Ectodermal cell (in vitro differentiated cells): ENCODE data around the gene TPR.

Experiments used
- H3K27ac ChIP-seq: 2 replicates; pipeline ENCODE4 v1.7.0; 2013; ENCODE audit warnings: mild to moderate bottlenecking, low read depth, low read length; ENCODE audit not compliant: insufficient read depth, poor library complexity, severe bottlenecking
- H3K27me3 ChIP-seq: 2 replicates; pipeline ENCODE4 v1.7.0; 2013; ENCODE audit warnings: mild to moderate bottlenecking, low read length; ENCODE audit not compliant: insufficient read depth, control insufficient read depth, poor library complexity, severe bottlenecking
- H3K36me3 ChIP-seq: one replicate; pipeline ENCODE4 v1.7.0; 2013; ENCODE audit warnings: low read length; ENCODE audit not compliant: control insufficient read depth, insufficient read depth
- H3K4me1 ChIP-seq: one replicate; pipeline ENCODE4 v1.7.0; 2013; ENCODE audit warnings: low read length; ENCODE audit not compliant: control insufficient read depth, insufficient read depth
- H3K4me3 ChIP-seq: 2 replicates; pipeline ENCODE4 v1.7.0; 2013; ENCODE audit warnings: low read depth, low read length, control low read depth; ENCODE audit not compliant: insufficient read depth
- H3K9me3 ChIP-seq: 2 replicates; pipeline ENCODE4 v1.7.0; 2013; ENCODE audit warnings: mild to moderate bottlenecking, low read length, moderate library complexity; ENCODE audit not compliant: control insufficient read depth
- WGBS, 2 experiments: methylation state at CpG; one replicate each; pipeline ENCODE4 v1.1.7; 2013; ENCODE audit warnings: missing lambda C conversion rate in 2 of 2; 5-methylcytosine and 5-hydroxymethylcytosine counted together

Gene TPR

DNA sequence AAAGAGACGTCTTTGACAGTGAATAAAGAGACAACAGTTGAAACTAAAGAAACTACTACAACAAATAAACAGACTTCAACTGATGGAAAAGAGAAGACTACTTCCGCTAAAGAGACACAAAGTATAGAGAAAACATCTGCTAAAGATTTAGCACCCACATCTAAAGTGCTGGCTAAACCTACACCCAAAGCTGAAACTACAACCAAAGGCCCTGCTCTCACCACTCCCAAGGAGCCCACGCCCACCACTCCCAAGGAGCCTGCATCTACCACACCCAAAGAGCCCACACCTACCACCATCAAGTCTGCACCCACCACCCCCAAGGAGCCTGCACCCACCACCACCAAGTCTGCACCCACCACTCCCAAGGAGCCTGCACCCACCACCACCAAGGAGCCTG, 68.5 kb downstream of the TPR start:
- Histone ChIP-seq H3K27me3 (no peaks in the 10 kb centered on the region), H3K9me3 (no peaks in the 10 kb centered on the region), H3K4me1 (no peaks in the 10 kb centered on the region), H3K4me3 (no peak overlapping the region), H3K27ac (no peak overlapping the region), H3K36me3 (peaks cover 4% of the 10 kb centered on the region)
- WGBS, 2 experiments: 92 to 93% methylated on average over 3 of the region's 3 CpGs

DNA sequence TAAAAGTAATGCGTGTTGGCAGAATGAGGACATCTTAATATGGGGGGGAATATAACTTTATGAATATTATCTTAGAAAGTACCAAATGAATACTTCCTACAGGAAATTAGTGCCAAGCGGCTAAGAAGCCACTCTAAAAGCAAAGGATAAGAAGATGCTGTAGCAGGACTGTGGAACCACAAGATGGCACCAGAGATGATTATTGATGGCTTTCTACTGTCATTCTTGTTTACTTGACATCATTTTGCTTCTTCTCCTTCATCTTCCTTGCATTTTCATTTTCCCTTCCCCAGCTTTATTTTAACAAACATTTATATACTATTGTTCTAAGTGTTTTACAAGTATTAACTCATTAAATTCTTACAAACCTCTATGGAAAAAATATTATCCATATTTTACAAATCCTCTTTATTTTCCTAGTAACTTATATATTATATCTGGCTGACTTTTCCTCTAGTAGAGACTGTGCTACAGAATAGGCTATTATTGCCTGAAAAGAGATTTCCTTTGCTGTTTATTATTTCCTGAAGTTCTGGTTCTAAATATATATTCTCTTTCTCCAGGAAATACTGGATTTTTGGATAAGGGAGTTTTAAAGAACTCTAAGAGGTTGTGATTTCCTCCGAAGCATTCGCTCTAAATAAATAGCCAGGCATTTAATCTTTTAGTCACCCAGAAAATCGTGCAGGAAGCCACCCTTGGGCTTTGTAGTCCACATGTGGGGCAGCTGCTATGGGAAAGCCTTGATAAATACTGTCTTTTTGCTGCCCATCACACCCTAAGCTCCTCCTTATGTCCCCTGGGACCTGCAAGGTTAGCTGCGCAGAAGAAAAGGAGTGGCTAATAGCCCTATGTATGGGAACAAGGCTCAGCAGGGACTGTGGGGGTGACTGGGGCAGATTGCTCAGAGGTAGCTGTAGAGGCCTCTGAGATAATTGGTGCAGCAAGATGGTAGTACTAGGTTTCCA, 69.8 kb downstream of the TPR start:
- 62 to 75% methylated on average over 5 to 6 of the region's 6 CpGs for WGBS, 2 experiments

DNA sequence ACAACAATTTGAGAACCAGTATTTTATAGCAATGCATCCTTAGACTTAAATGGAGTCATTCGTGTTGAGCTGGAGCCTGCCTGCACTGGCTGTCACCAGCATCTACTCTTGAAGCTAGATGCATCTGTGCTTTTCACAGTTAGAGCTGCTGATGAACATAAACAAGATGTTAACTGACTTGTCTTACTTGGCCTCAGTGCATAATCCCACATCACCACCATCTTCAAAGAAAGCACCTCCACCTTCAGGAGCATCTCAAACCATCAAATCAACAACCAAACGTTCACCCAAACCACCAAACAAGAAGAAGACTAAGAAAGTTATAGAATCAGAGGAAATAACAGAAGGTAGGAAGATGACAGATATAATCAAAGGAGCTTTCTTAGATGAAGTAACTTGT, 71.1 kb downstream of the TPR start:
- 91 to 98% methylated on average over 1 to 2 of the region's 2 CpGs for WGBS, 2 experiments
- Histone ChIP-seq H3K27ac (no peak overlapping the region), H3K4me1 (no peaks in the 10 kb centered on the region), H3K4me3 (no peak overlapping the region), H3K9me3 (no peaks in the 10 kb centered on the region), H3K36me3 (no peaks in the 10 kb centered on the region), H3K27me3 (no peaks in the 10 kb centered on the region)

More for the DNA sequence above, 69.8 kb downstream of the TPR start:
- Histone ChIP-seq H3K27me3 (no peaks in the 10 kb centered on the region), H3K4me3 (no peak overlapping the region), H3K4me1 (no peaks in the 10 kb centered on the region), H3K27ac (no peak overlapping the region), H3K9me3 (no peaks in the 10 kb centered on the region), H3K36me3 (no peaks in the 10 kb centered on the region)

DNA sequence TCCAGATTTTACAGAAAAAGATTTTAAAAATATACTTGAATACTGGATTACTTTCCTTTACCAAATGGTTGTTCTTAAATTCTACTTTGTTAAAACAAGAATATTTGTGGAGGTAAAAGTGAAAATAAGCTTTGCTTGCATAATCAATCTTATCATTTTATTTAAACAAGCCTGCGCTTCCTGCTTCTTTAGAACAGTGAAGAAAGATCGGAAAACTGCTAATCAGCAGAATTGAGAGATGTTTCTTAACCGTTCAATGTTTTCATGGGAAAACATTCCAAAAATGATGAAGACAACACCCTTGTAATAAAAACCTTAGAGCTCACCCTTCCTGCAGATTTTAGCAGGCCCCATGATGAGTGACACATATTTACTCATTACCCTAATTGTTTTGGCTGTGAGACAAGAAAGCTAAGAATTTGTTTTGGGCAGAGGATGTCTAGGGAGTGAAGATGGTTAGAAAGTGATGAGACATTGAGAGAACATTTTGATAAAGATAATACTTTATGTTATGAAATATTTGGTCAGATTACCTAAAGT, 72.6 kb downstream of the TPR start:
- H3K27me3 ChIP-seq: no peaks in the 10 kb centered on the region
- no peaks in the 10 kb centered on the region for H3K36me3 ChIP-seq
- H3K27ac ChIP-seq: no peak overlapping the region
- H3K4me3 ChIP-seq: no peak overlapping the region
- WGBS, 2 experiments: 91 to 97% methylated on average over 3 of the region's 3 CpGs
- H3K9me3 ChIP-seq: no peaks in the 10 kb centered on the region
- no peaks in the 10 kb centered on the region for H3K4me1 ChIP-seq

DNA sequence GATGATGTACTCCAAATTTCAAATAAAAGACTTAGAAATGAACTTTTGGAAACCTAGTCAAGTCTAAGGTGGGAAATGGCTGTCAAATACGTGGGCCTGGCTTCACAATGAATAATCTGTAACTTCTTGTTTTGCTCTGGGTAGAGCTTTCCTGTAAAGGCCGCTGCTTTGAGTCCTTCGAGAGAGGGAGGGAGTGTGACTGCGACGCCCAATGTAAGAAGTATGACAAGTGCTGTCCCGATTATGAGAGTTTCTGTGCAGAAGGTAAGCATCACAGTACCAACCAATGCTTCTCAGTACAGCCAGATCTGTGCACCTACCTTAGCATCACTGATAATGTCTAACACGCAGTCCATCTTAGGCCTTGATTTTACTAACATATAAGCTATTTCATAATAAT, 73.6 kb downstream of the TPR start:
- no peaks in the 10 kb centered on the region for H3K27me3 ChIP-seq
- no peak overlapping the region for H3K4me3 ChIP-seq
- H3K9me3 ChIP-seq: no peaks in the 10 kb centered on the region
- no peaks in the 10 kb centered on the region for H3K36me3 ChIP-seq
- H3K4me1 ChIP-seq: no peaks in the 10 kb centered on the region
- 92 to 96% methylated on average over 6 of the region's 7 CpGs for WGBS, 2 experiments
- H3K27ac ChIP-seq: no peak overlapping the region

DNA sequence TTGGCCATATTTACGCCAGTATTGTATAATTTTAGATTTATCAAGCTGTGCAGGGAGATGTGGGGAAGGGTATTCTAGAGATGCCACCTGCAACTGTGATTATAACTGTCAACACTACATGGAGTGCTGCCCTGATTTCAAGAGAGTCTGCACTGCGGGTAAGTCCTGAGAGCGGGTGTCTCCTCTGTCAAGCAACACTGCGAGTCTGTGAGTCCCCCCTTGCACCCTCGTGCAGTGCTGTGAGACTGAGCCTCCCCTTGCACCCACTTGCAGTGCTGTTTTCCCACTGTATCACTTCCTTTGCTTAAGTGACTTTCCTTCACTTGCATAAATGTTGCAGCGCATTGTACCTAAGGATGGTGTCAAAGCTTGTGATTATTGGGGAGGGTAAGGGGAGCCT, 75.0 kb downstream of the TPR start:
- Histone ChIP-seq H3K9me3 (no peaks in the 10 kb centered on the region), H3K4me1 (no peaks in the 10 kb centered on the region), H3K27ac (no peak overlapping the region), H3K27me3 (no peaks in the 10 kb centered on the region), H3K36me3 (no peaks in the 10 kb centered on the region), H3K4me3 (no peak overlapping the region)
- whole genome bisulfite sequencing, 2 experiments: 91 to 92% methylated on average over 6 of the region's 6 CpGs

DNA sequence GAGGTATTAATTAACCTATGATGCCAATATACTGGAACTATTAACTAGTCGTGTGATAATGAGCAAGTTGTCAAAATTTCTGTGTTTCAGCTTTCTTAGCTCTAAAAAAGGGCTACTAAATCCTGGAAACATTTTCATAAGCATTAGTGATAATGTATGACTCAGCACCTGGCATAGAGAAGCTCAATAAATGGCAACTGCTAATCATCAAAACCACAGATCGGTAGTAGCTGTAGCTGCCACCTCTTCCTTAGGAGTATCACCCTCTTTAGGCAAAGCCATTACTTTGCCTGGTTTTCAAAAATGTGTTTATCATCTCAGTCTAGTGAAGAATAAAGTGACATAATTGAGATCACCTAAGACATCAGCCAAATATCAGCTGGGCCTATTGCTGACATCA, 75.5 kb downstream of the TPR start:
- no peaks in the 10 kb centered on the region for H3K9me3 ChIP-seq
- no peak overlapping the region for H3K4me3 ChIP-seq
- WGBS, 2 experiments: 96 to 98% methylated on average over 2 of the region's 2 CpGs
- no peaks in the 10 kb centered on the region for H3K36me3 ChIP-seq
- H3K27me3 ChIP-seq: no peaks in the 10 kb centered on the region
- no peaks in the 10 kb centered on the region for H3K4me1 ChIP-seq
- H3K27ac ChIP-seq: no peak overlapping the region

DNA sequence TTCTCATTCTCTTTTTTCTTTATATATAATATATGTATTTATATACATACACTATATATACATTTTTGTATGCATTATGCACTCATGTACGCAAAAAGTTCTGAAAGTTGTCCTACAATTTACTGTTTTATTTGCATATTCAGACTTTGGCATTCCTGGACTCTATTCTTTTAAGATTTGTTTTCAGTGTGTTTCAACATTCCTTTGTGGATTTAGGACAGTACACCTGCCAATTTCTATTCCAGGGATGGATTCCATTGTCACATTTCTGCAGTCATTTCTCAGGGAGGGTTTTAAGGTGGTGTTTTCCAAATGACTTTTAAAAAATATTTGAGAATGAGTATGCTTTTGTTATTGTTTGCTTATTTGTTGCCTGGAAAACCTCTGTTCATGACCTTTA, 76.2 kb downstream of the TPR start:
- Histone ChIP-seq H3K27ac (no peak overlapping the region), H3K9me3 (no peaks in the 10 kb centered on the region), H3K36me3 (no peaks in the 10 kb centered on the region), H3K4me1 (no peaks in the 10 kb centered on the region), H3K27me3 (no peaks in the 10 kb centered on the region), H3K4me3 (no peak overlapping the region)
- 100% methylated on average over 1 of the region's 1 CpG; no CpG with 5 or more reads in 1 of the 2 experiments for WGBS, 2 experiments

DNA sequence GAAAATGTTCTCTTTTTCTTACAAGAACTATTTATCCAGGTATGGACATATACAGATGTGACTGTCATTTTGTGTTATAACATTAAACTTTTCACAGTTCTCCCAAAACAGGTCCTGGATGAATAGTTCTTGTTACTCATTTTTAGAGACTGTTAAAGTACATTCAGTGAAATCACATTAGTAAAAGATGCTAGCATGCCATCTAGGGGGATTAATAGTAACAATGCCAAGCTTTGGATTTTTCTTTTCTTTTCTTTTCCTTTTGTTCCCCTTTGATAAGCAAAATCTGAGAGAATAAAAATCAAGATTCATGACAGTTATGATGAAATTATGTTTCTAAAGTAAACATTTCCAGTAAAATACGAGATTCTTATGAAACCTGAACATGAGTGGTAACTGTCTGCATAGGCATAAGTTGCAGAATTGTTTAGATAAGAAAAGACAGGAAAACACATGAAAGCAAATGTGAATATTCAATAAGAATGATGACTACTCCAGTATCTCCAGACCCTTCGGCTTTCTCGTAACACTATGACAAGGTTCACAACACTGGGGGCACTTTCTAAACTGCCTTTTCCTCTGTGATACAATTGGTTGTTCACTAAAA, 77.5 kb downstream of the TPR start:
- 87 to 88% methylated on average over 3 of the region's 3 CpGs for WGBS, 2 experiments
- Histone ChIP-seq H3K9me3 (no peaks in the 10 kb centered on the region), H3K27ac (no peak overlapping the region), H3K4me3 (no peak overlapping the region), H3K36me3 (no peaks in the 10 kb centered on the region), H3K4me1 (no peaks in the 10 kb centered on the region), H3K27me3 (no peaks in the 10 kb centered on the region)

DNA sequence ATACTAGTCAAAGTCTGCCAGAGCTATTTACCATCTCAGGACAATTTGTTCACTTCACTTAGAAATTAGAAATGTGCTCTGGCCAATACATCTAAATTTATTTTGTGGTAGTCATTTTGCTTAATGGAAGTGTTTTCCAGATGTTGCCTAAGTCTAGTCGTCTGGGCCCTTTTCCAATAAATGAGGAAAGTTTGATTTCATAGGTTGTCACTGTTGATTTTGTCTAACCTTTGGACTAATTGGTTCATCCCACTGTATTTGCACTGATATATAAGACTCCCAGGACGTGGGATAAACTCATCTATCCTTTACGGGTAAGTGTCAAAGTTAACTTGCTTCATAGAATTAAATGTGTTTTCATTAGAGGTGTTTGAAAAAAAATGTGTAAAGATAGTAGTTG, 79.1 kb downstream of the TPR start, which contains the start of gene PRG4:
Gene PRG4, plus strand, starts transcription at position 300 of the 400 bp plus-strand sequence.
- H3K36me3 ChIP-seq: no peaks in the 10 kb centered on the region
- H3K9me3 ChIP-seq: no peaks in the 10 kb centered on the region
- no peak within 1 kb of the TSS for H3K27ac ChIP-seq
- WGBS, 2 experiments: 80 to 92% methylated on average over 3 of the region's 3 CpGs
- no peak within 1 kb of the TSS for H3K4me3 ChIP-seq
- no peaks in the 10 kb centered on the region for H3K27me3 ChIP-seq
- no peaks in the 10 kb centered on the region for H3K4me1 ChIP-seq
